GM19023 (cell line): ENCODE measurements around the gene STRN3.
"Not testable (repeated sequence)": the region's sequence is repeated elsewhere in the genome, so short reads cannot be mapped to it uniquely, and the experiment has no call there.

ENCODE experiments used
- ATAC-seq: cut with Tn5 transposase; IDR thresholded peaks from one replicate; pipeline ENCODE4 v1.9.1; 2021; ENCODE audit warnings: mild to moderate bottlenecking, moderate library complexity; ENCODE audit not compliant: unreplicated experiment

Gene STRN3

GRCh38 chr14:30921305-30921704 lies 104.9 kb downstream of the STRN3 start:
- ATAC-seq = no peak

GRCh38 chr14:30915596-30915995 lies 110.6 kb downstream of the STRN3 start:
- no peak for ATAC-seq

- ATAC-seq = no peak
These were observed 111.4 kb downstream of the STRN3 start for GRCh38 chr14:30914812-30915211.

- ATAC-seq = no peak
These were observed 117.4 kb downstream of the STRN3 start for GRCh38 chr14:30908826-30909225.

GRCh38 chr14:30907659-30908057 lies 118.5 kb downstream of the STRN3 start:
- no peak for ATAC-seq

- no peak for ATAC-seq
These were observed 119.2 kb downstream of the STRN3 start for GRCh38 chr14:30906752-30907658.

GRCh38 chr14:30903285-30904124 lies 122.7 kb downstream of the STRN3 start:
- ATAC-seq = no peak

GRCh38 chr14:30897121-30897520 lies 129.1 kb downstream of the STRN3 start:
- ATAC-seq = not testable (repeated sequence)

- ATAC-seq = no peak
These were observed 129.7 kb downstream of the STRN3 start for GRCh38 chr14:30896435-30896834.

- no peak for ATAC-seq
These were observed 131.2 kb downstream of the STRN3 start for GRCh38 chr14:30894923-30895515.

GRCh38 chr14:30893819-30894218 lies 132.4 kb downstream of the STRN3 start:
- ATAC-seq = no peak

- ATAC-seq = no peak
These were observed 137.0 kb downstream of the STRN3 start for GRCh38 chr14:30889244-30889594.

GRCh38 chr14:30888480-30889243 lies 137.5 kb downstream of the STRN3 start:
- ATAC-seq = no peak

- ATAC-seq = no peak
These were observed 140.1 kb downstream of the STRN3 start for GRCh38 chr14:30885840-30886740.

GRCh38 chr14:30884901-30885300 lies 141.3 kb downstream of the STRN3 start:
- no peak for ATAC-seq

- ATAC-seq = no peak
These were observed 142.5 kb downstream of the STRN3 start for GRCh38 chr14:30883508-30884294.

- ATAC-seq = no peak
These were observed 143.7 kb downstream of the STRN3 start for GRCh38 chr14:30882431-30882830.

- no peak for ATAC-seq
These were observed 149.5 kb downstream of the STRN3 start for GRCh38 chr14:30876692-30877091.

- no peak for ATAC-seq
These were observed 150.5 kb downstream of the STRN3 start for GRCh38 chr14:30875788-30876053.
